IMR-90 (cell line): Measurements from ENCODE around the gene PITX2. TPM values are rescaled to one million over a fixed set of nuclear protein-coding genes. Genes with fewer than 3 reads are reported as not detected.

Experiments
- ATAC-seq: fragments of 200-7000 bp; cut with Tn5 transposase; 2 replicates; pipeline ENCODE4 v1.9.1; 2020; ENCODE audit warnings: low read depth, mild to moderate bottlenecking, moderate library complexity
- BruUV-seq: library from RNA; stranded (reverse); fragments of 400-500 nt; replicated peaks from 2 replicates; lab custom pipeline; 2021; lab: Mats Ljungman, UMichigan
- CTCF ChIA-PET: fragments of 300-600 bp; formaldehyde crosslinking; extraction: SDS; loops from one replicate; lab custom pipeline; 2021; ENCODE audit warnings: antibody characterized with exemption; lab: Yijun Ruan, JAX
- POLR2A ChIA-PET: fragments of 300-600 bp; sonication (Branson Sonifier 250); formaldehyde crosslinking; loops from one replicate; lab custom pipeline; 2022; ENCODE audit warnings: antibody characterized with exemption; ENCODE audit not compliant: unreplicated experiment; lab: Charles Lee
- DNase-seq: peaks from one replicate; pipeline ENCODE4 v3.0.0; 2013
- H2AFZ ChIP-seq: replicated peaks from 2 replicates; pipeline ENCODE3; 2013; ENCODE audit warnings: low read length, mild to moderate bottlenecking; ENCODE audit not compliant: poor library complexity
- H2AK5ac ChIP-seq: 2 replicates; pipeline ENCODE4 v1.6.1; 2013; ENCODE audit warnings: low read depth, low read length, inconsistent platforms
- H2AK9ac ChIP-seq: replicated peaks from 2 replicates; pipeline ENCODE3; 2013; ENCODE audit warnings: mild to moderate bottlenecking, low read depth, low read length, moderate library complexity; ENCODE audit not compliant: poor library complexity
- H2BK120ac ChIP-seq: 2 replicates; pipeline ENCODE4 v1.6.1; 2013; ENCODE audit warnings: low read depth, low read length, inconsistent platforms
- H2BK15ac ChIP-seq: 3 replicates; pipeline ENCODE4 v1.6.1; 2013; ENCODE audit warnings: low read depth, low read length, inconsistent platforms
- H2BK20ac ChIP-seq: 2 replicates; pipeline ENCODE4 v1.6.1; 2013; ENCODE audit warnings: low read depth, mild to moderate bottlenecking, inconsistent platforms, low read length, moderate library complexity
- H2BK5ac ChIP-seq: 2 replicates; pipeline ENCODE4 v1.6.1; 2013; ENCODE audit warnings: mild to moderate bottlenecking, low read depth, low read length, inconsistent platforms; ENCODE audit not compliant: poor library complexity, severe bottlenecking
- H3K14ac ChIP-seq: replicated peaks from 2 replicates; pipeline ENCODE4 v1.6.1; 2013; ENCODE audit warnings: low read depth, low read length, inconsistent platforms
- H3K18ac ChIP-seq: 2 replicates; pipeline ENCODE4 v1.6.1; 2013; ENCODE audit warnings: low read depth, low read length, control low read depth
- H3K23ac ChIP-seq: 2 replicates; pipeline ENCODE4 v1.6.1; 2013; ENCODE audit warnings: low read depth, low read length, inconsistent platforms
- H3K27ac ChIP-seq: 2 replicates; pipeline ENCODE4 v1.5.1; 2013; ENCODE audit warnings: mild to moderate bottlenecking, control low read depth, low read length; ENCODE audit not compliant: insufficient read depth
- H3K27me3 ChIP-seq: 2 replicates; pipeline ENCODE4 v1.6.1; 2013; ENCODE audit warnings: low read length; ENCODE audit not compliant: control insufficient read depth, insufficient read depth
- H3K36me3 ChIP-seq: 2 replicates; pipeline ENCODE4 v1.6.1; 2013; ENCODE audit warnings: low read length, mixed read lengths; ENCODE audit not compliant: control insufficient read depth, insufficient read depth
- H3K4ac ChIP-seq: 2 replicates; pipeline ENCODE4 v1.6.1; 2013; ENCODE audit warnings: low read depth, low read length, inconsistent platforms
- H3K4me1 ChIP-seq: 2 replicates; pipeline ENCODE4 v1.6.1; 2013; ENCODE audit warnings: low read length, mixed read lengths; ENCODE audit not compliant: control insufficient read depth, insufficient read depth
- H3K4me2 ChIP-seq: 2 replicates; pipeline ENCODE4 v1.6.1; 2013; ENCODE audit warnings: low read depth, mild to moderate bottlenecking, control low read depth, low read length, moderate library complexity
- H3K4me3 ChIP-seq: 2 replicates; pipeline ENCODE4 v1.5.1; 2013; ENCODE audit warnings: low read depth, mild to moderate bottlenecking, control low read depth, low read length, moderate library complexity; ENCODE audit not compliant: insufficient read depth
- H3K56ac ChIP-seq: 2 replicates; pipeline ENCODE4 v1.6.1; 2013; ENCODE audit warnings: low read length, inconsistent platforms; ENCODE audit not compliant: insufficient read depth; ENCODE audit errors: extremely low read depth
- H3K79me1 ChIP-seq, 2 experiments: 2 replicates each; pipeline ENCODE4 v1.6.1; 2013; ENCODE audit warnings: low read length in 2 of 2, inconsistent platforms in 1 of 2, low read depth in 1 of 2
- H3K9ac ChIP-seq: 2 replicates; pipeline ENCODE4 v1.6.1; 2013; ENCODE audit warnings: low read depth, low read length, control low read depth
- H3K9me1 ChIP-seq: 2 replicates; pipeline ENCODE4 v1.6.1; 2013; ENCODE audit warnings: low read length, inconsistent platforms; ENCODE audit not compliant: insufficient read depth
- H3K9me3 ChIP-seq: 2 replicates; pipeline ENCODE4 v1.6.1; 2013; ENCODE audit warnings: low read length; ENCODE audit not compliant: control insufficient read depth, insufficient read depth
- H4K20me1 ChIP-seq: 2 replicates; pipeline ENCODE4 v1.6.1; 2013; ENCODE audit warnings: low read length, inconsistent platforms; ENCODE audit not compliant: insufficient read depth
- H4K5ac ChIP-seq: 2 replicates; pipeline ENCODE4 v1.6.1; 2013; ENCODE audit warnings: mild to moderate bottlenecking, low read depth, low read length, control low read depth
- H4K8ac ChIP-seq, 2 experiments: 2 replicates each; pipeline ENCODE4 v1.6.1; 2013; ENCODE audit warnings: low read depth in 2 of 2, low read length in 2 of 2, control low read depth in 1 of 2, inconsistent platforms in 1 of 2
- H4K91ac ChIP-seq: 2 replicates; pipeline ENCODE4 v1.6.1; 2013; ENCODE audit warnings: low read depth, low read length, inconsistent platforms; ENCODE audit not compliant: insufficient read depth
- NFE2L2 ChIP-seq: fragments of 150-350 bp; IDR thresholded peaks from 2 replicates; pipeline ENCODE4 v1.6.1; 2016; ENCODE audit warnings: low read depth, mild to moderate bottlenecking, low read length
- dilution Hi-C: fragments of 300-500 bp; cut with HindIII; formaldehyde crosslinking; loops from one replicate; pipeline ENCODE4 v1.14.3; 2018; ENCODE audit warnings: low sequenced_read_pairs; ENCODE audit not compliant: unreplicated experiment
- in situ Hi-C: fragments of 300-500 bp; cut with MboI; formaldehyde crosslinking; loops from 3 replicates; pipeline ENCODE4 v1.14.3; 2019; ENCODE audit warnings: low sequenced_read_pairs, inconsistent platforms, mixed read lengths
- intact Hi-C: fragments of 100-400 bp; cut with micrococcal nuclease; formaldehyde crosslinking; loops from 2 replicates; pipeline ENCODE4 v1.10.0; 2022
- polyA plus RNA-seq, 3 experiments: library from polyadenylated mRNA; depleted of rRNA; stranded (reverse); fragments of >200 nt; gene quantifications; 2 replicates each; pipeline ENCODE4 v1.2.3, GENCODE V29; 2012; ENCODE audit warnings: low replicate concordance in 1 of 3
- total RNA-seq: library from RNA; depleted of rRNA; stranded (reverse); fragments of >200 nt; gene quantifications from 2 replicates; pipeline ENCODE4 v1.2.3, GENCODE V29; 2012

The PITX2 gene
- total and polyA plus RNA-seq, 2 of the 4 experiments (the other 2 are of a cell fraction): 3.0 to 6.3 TPM

DNA sequence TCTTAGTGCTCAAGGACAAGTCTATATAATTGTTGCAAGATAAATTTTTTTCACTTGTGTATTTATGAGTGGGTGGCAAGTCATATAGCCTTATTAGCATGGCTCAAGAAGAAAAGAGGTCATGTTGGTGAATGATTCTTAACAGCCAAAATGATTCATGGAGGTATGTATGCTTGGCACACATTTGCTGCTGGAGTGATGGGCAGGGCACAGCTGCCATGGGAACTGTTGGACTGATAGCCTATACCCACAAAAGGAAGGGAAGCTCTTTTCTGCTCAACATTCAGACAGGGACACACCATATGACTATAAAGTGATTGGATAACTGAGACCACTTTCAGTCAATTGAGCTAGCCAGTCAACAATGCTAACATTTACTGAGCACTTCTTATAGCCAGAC lies 46.8 kb upstream of the PITX2 start:
- no peak overlapping the region for H2AK5ac ChIP-seq
- DNase-seq (no peak), ATAC-seq (no peak)
- no peak overlapping the region for H4K91ac ChIP-seq
- no peak overlapping the region for H3K23ac ChIP-seq
- no peak overlapping the region for H3K27ac ChIP-seq
- H3K36me3 ChIP-seq: no peaks in the 10 kb centered on the region
- POLR2A ChIA-PET: no interaction called here
- H2BK5ac ChIP-seq: no peak overlapping the region
- intact Hi-C loops: no loop called here
- H3K9me1 ChIP-seq: peaks cover under 1% of the 10 kb centered on the region; the same call in 1 of the 2 replicates
- H3K18ac ChIP-seq: no peak overlapping the region
- H2AFZ ChIP-seq: no peak overlapping the region
- no peak overlapping the region for H2BK20ac ChIP-seq
- no peak overlapping the region for H3K4me3 ChIP-seq
- H3K79me1 ChIP-seq: no peaks in the 10 kb centered on the region
- no peak overlapping the region for H4K8ac ChIP-seq
- TF ChIP-seq NFE2L2: no peak
- in situ Hi-C loops: no loop called here
- no peaks in the 10 kb centered on the region for H3K9me3 ChIP-seq
- no peak overlapping the region for H2BK120ac ChIP-seq
- no peak overlapping the region for H3K56ac ChIP-seq
- no peak overlapping the region for H3K9ac ChIP-seq
- dilution Hi-C loops: no loop called here
- no peak overlapping the region for H2BK15ac ChIP-seq
- H4K5ac ChIP-seq: no peak overlapping the region
- H3K4me2 ChIP-seq: no peak overlapping the region
- no peaks in the 10 kb centered on the region for H3K4me1 ChIP-seq
- no TSS peak for BruUV-seq
- H3K14ac ChIP-seq: no peak overlapping the region
- H4K20me1 ChIP-seq: no peaks in the 10 kb centered on the region
- H3K4ac ChIP-seq: no peak overlapping the region
- CTCF ChIA-PET: no interaction called here
- H2AK9ac ChIP-seq: no peak overlapping the region
- no peaks in the 10 kb centered on the region for H3K27me3 ChIP-seq
